Left cardiac atrium (tissue), 4 donors: ENCODE results near the gene TXNDC12. TPM values are rescaled to one million over a fixed set of nuclear protein-coding genes. Genes with fewer than 3 reads are reported as not detected.
A peak's percentile ranks its signal among the peaks of the same experiment; 100 is the strongest.
"Not testable (repeated sequence)": the region's sequence is repeated elsewhere in the genome, so short reads cannot be mapped to it uniquely, and the experiment has no call there.

Experiments
- ATAC-seq, 2 donors: fragments of 200-7000 bp; cut with Tn5 transposase; one replicate each; pipeline ENCODE4 v1.9.1; 2020; ENCODE audit warnings: mild to moderate bottlenecking in 2 of 2, moderate library complexity in 2 of 2
- DNase-seq: peaks from one replicate; pipeline ENCODE4 v3.0.0-alpha.2; 2020
- intact Hi-C, 2 donors: fragments of 100-400 bp; cut with DNase I; formaldehyde crosslinking; loops; one replicate each; pipeline versions ENCODE4 v1.14.1 to v1.15.1; 2022 to 2023
- total RNA-seq, 2 donors: library from RNA; stranded (reverse); fragmentation: NEBNext Ultra II Directional; extraction: Animal tissue kit (Norgen Biotek cat#: 25700); gene quantifications; one replicate each; pipeline ENCODE4 v1.2.1, GENCODE V29; 2021
- donor health status: DM: no; HTN: yes; CAD: no.
- donor health status: DM: no; HTN: yes; CAD: no; lungs with severe emphysema.
- donor health status: DM: yes; HTN: yes; CAD: no.
- donor health status: Dilated cardiomyopathy.

TXNDC12 gene
- total RNA-seq, 2 donors from 2014 or later, result 29.9 to 38.7 TPM

DNA sequence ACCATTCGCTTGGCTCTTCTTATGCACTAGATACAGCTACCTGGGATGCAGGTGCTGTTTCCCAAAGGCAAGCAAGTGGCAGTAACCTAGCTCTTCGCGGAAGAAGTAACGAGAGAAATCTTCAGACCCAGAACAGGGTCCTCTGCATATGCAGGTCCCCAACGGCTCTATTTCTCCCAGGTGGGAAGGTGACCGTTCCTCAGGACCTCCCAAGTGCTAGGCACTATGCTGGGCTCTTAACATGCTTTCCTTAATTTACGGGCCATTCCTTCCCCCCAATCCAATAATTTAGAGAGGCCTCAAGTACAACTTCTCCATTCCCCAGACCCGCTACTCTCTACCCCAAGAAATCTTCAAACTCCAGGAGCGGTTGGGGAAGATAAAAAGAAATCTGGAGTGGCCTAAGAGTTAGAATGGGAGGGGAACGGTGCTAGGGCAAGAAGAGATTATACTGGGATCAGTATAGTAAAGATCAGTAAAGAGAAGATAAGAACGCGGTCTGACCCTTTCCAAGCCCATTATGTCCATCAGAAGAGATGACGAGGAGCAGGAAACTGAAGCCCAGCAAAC is 410 bp downstream of the TXNDC12 start:
- ATAC-seq, result no peak
- DNase-seq, result no peak
- intact Hi-C loops, result no loop called here

DNA sequence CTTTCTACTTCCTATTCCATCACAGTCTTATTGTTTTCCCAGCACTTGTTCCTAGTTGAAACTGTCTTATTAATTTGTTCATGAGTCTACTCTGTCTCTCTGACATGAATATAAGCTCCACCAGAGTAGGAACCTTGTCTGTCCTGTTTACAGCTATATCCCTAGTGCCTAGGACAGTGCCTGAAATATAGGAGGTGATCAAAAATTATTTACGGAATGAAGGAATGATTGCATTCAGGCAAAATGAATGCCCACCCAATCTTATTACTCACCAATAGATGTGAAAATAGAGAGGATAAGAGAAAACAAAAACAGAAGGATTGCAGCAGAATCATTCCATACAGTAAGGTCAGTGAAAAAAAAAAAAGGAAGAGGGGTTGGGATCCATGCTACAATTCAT is 1.1 kb downstream of the TXNDC12 start:
- no peak for ATAC-seq
- intact Hi-C loops, result no loop called here

GRCh38 chr1:52049337-52049736 is 5.7 kb downstream of the TXNDC12 start:
- intact Hi-C loops, DNase-seq, ATAC-seq: not testable (repeated sequence)

More for the DNA sequence above, 1.1 kb downstream of the TXNDC12 start:
- no peak for DNase-seq

GRCh38 chr1:52045666-52046195 is 9.3 kb downstream of the TXNDC12 start:
- DNase-seq, ATAC-seq, intact Hi-C loops: not testable (repeated sequence)

DNA sequence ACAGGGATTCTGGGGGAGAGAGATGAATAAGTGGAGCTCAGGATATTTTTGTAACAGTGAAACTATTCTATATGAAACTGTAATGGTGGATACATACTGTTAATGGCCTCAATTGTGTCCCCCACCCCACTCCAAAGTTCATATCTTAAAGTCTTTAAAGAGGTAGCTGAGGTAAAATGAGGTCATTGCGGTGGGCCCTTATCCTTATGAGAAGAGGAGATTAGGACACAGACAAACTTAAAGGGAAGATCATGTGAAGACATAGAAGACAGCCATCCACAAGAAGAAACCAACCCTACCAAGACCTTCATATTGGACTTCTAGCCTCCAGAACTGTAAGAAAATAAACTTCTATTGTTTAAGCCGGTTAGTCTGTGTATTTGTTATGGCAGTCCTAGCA is 9.8 kb downstream of the TXNDC12 start:
- no peak for ATAC-seq
- no peak for DNase-seq
- intact Hi-C loops, result no loop called here

DNA sequence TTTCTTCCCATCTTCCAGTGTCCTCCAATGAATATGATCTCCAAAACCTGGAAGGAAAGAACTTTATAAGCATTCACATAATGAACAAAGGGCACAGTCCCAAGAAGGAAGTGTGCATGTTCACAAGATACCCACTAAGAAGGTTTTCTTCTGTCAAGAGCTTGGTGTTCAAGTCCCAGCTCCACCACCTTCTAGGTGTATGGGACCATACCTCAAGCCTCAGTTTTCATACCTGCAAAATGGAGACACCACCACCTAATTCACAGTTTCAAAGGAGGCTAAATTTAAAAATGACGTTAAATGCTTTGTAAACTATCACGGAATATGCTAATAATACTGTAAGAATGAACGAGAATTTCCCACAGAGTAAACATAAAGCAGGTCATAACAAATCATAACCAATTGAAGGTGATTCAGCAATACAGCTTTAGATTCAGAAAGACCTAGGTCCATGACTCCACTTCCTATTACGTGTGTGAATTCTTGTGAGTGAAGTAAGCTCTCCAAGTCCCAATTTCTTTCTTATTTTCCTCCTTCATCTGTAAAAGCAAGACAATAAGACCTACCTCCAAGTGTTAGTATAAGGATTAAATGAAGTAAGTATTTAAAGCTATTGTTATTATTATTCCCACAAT is 13.3 kb downstream of the TXNDC12 start:
- DNase-seq, result no peak
- intact Hi-C loops, result no loop called here
- ATAC-seq, result no peak

- DNase-seq (no peak), ATAC-seq (no peak)
- intact Hi-C loops, result no loop called here
These were observed 17.1 kb downstream of the TXNDC12 start for GRCh38 chr1:52037909-52038308.

DNA sequence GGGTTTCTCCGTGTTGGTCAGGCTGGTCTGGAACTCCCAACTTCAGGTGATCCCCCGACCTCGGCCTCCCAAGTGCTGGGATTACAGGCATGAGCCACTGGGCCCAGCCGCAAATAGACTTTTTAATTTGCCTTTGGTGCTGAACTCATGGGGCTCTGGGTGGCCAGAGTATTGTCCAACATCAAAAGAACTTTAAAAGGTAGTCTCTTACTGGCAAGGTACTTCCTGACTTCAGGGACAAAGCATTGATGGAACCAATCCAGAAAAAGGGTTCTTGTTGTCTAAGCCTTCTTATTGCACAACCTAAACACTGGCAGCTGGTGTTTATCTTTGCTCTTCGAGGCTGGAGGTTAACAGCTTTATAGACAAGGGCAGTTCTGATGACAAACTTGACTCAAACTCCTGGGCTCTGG is 17.6 kb downstream of the TXNDC12 start:
- no peak for ATAC-seq
- intact Hi-C loops, result no loop called here
- DNase-seq, result no peak

GRCh38 chr1:52034050-52034384 is 21.0 kb downstream of the TXNDC12 start:
- intact Hi-C loops, result no loop called here
- no peak for ATAC-seq
- DNase-seq, result no peak

- DNase-seq (peak; percentile 93), ATAC-seq (peak; percentile 96 to 98)
- intact Hi-C loops, result no loop called here
These were observed 21.6 kb downstream of the TXNDC12 start, which contains the start of gene KTI12 for GRCh38 chr1:52033190-52034049. Gene KTI12 (minus strand): TSS chr1:52033810. CDS start chr1:52033761, 49 bp downstream.

DNA sequence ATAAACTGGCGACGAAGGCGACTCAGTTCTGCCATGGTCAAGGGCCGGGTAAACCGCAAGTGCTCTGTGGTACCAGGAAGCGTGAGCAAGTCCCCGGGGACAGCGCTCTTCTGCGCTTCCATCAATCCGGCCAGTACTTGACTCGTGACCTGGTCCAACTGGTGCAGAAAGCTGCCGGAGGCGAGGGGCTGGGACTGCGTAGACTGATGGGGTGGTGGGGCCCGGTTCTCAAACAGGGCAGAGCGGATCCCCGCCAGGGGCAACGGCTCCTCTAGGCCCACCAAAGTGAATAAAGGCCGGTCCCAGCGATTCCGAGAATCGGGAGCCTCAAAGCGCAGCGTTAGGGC is 22.2 kb downstream of the TXNDC12 start:
- peak; percentile 49 for DNase-seq
- intact Hi-C loops, result no loop called here
- ATAC-seq, result peak; percentile 53 to 67

DNA sequence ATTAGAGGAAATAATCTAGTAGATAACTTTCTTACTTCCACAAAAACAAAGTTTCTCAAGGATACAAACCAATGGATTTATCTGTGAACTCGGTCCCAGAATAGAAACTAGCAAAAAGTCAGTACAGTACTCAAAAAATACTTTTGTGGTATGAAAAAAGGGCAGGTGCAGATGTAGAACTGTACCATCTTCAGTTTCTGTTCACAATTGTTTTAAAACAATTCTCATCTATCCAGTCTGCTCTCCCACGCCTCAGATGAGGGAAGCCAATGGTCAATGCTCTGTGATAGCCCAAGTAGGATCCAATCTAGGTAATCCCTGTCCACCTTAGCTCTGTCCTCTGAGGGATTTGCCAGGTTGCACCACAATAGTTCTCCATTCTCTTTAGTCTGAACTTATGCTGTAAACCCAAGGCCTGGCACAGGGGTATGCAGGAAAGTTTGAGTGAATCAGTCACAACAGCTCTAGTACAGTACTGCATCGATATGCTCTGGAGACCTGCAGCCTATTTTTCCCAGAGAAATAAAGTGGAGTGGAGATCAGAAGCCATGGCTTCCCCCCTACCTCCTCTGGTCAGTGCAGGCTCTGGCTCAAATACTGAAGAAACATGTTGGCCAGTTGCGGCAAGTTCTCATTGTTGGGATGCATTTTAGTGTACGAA is 22.7 kb downstream of the TXNDC12 start:
- intact Hi-C loops, result no loop called here
- DNase-seq (no peak), ATAC-seq (peak in 1 of 2 donors; percentile 7)

DNA sequence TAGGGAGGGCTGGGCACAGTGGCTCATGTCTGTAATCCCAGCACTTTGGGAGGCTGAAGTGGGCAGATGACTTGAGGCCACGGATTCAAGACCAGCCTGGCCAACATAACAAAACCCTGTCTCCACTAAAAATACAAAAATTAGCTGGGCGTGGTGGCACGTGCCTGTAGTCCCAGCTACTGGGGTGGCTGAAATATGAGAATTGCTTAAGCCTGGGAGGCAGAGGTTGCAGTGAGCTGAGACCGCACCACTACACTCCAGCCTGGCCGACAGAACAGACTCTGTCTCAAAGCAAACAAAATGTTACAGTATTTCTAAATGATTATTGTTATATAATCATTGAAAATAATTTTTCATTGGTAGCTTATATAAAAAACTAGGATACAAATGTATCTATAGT is 26.2 kb downstream of the TXNDC12 start:
- intact Hi-C loops, ATAC-seq, DNase-seq: not testable (repeated sequence)

GRCh38 chr1:52028328-52028727 is 26.7 kb downstream of the TXNDC12 start:
- intact Hi-C loops, result no loop called here
- DNase-seq (no peak), ATAC-seq (no peak)

GRCh38 chr1:52026278-52026677 is 28.7 kb downstream of the TXNDC12 start:
- DNase-seq (no peak), ATAC-seq (no peak)

DNA sequence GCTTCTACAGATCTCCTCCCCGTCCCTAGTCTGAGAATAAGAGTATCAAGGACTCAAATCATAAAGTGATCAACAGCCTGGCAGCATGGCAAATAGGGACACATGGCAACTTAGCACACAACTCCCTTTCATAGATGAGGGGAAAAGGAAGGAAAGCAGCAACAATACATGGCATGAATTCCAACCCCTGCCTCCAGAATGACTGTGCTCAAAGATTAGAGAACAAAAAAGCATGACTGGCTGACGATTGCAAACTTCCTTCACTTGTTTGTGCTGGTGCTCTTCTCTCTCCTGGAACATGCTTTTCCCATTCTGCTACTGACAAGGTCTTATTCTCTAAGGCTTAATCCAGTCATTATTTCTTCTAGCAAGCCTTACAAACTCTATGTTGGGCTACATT is 32.9 kb downstream of the TXNDC12 start:
- ATAC-seq (no peak), DNase-seq (no peak)
- intact Hi-C loops, result no loop called here

More at GRCh38 chr1:52026278-52026677, 28.7 kb downstream of the TXNDC12 start:
- intact Hi-C loops, result no loop called here

DNA sequence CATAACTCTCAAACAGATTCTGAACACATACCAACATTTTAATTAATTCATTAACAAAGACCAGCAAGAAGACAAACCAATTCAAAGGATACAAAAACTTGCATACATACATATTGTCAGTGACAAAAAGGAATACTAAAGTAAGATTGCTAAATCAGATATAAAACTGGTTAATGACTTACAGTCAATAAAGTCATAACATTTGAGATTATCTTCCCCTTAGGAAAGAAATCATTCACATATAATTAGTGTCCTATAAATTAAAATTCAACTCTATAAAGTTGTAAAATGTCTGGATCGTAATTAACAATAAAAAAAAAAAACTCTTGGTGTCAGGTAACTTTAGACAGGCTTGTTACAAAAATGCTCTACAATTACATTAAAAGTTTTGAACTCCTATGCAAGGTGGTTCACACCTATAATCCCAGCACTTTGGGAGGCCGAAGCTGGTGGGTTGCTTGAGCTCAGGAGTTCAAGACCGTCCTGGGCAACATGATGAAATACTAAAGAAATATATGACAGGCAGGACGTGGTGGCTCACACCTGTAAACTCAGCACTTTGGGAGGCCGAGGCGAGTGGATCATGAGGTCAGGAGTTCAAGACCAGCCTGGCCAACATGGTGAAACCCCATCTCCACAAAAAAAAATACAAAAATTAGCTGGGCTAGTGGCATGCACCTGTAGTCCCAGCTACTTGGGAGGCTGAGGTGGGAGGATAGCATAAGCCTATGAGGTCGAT is 46.8 kb downstream of the TXNDC12 start:
- DNase-seq (no peak), ATAC-seq (no peak)
- intact Hi-C loops, result loop anchor here in 1 of 2 donors (10.0 kb wide), 1 partner anchor 113 kb away; no protein-coding TSS in a partner anchor

DNA sequence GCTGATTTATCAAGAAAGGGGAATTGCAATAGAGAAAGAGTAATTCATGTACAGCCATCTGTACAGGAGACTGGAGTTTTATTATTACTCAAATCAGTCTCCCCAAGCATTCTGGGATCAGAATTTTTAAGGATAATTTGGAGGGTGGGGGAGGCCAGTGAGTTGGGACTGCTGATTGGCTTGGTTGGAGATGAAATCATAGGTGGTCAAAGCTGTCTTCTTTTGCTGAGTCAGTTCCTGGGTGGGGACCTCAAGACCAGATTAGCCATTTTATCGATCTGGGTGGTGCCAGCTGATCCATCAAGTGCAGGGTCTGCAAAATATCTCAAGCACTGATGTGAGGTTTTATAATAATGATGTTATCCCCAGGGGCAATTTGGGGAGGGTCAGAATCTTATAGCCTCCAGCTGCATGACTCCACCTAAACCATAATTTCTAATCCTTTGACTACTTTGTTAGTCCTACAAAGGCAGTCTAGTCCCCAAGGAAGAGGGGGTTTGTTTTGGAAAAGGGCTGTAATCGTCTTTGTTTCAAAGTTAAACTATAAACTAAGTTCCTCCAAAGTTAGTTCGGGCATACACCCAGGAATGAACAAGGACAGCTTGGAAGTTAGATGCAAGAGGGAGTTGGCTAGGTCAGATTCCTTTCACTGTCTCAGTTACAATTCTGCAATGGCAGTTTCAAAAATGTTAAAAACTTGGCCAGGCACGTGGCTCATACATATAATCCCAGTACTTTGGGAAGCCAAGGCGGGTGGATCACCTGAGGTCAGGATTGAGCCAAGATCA is 47.6 kb downstream of the TXNDC12 start:
- intact Hi-C loops, result loop anchor here in 1 of 2 donors (10.0 kb wide), 1 partner anchor 113 kb away; no protein-coding TSS in a partner anchor
- no peak for ATAC-seq
- no peak for DNase-seq
